Measurements from ENCODE around the gene NMRAL1. TPM values are rescaled to one million over a fixed set of nuclear protein-coding genes. Genes with fewer than 3 reads are reported as not detected.
A peak's percentile ranks its signal among the peaks of the same experiment; 100 is the strongest.

Gene NMRAL1
- total and polyA plus RNA-seq, 3 experiments from 2014 or later: 63.8 to 75.4 (median 65.8) TPM

DNA sequence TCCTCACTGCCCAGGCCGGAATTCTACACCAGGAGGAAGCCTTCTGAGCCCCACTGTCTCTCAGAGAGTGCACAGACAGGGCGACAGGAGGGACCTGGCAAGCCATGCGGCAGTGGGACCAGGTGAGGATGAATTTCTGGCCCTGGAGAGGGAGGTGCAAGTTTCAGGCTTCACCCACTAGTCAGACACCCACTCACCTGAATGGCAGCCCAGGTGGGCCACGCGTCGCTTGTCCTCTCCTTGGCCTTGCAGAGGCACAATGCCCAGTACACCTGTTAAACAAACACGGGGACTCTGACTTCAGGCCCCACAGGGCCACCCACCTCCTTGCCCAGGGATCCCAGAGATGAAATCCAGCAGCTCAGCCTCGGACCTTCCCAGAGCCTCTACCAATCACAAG lies 62.3 kb downstream of the NMRAL1 start:
- Mint-ChIP-seq H3K9me3 (no peaks in the 10 kb centered on the region), H3K4me3 (peak overlapping the region in 5 of 7 donors; percentile 10 to 37 (median 17)), H3K36me3 (peaks cover 0 to 73% (median 0%) of the 10 kb centered on the region in 3 donors), H3K27ac (peak overlapping the region; percentile 66 to 98 (median 78)), H3K4me1 (peaks cover 40 to 60% (median 55%) of the 10 kb centered on the region in 3 donors), H3K27me3 (peaks cover 0 to 2% of the 10 kb centered on the region in 2 donors)
- Histone ChIP-seq H3K27ac (ENCODE audit: low read depth, low read length) (no peak overlapping the region), H3K4me3 (ENCODE audit: low read length) (no peak overlapping the region), H3K36me3 (ENCODE audit: insufficient read depth, low read length) (peaks cover 59% of the 10 kb centered on the region), H3K4me1 (ENCODE audit: insufficient read depth, low read length) (peaks cover 47% of the 10 kb centered on the region), H3K9me3 (ENCODE audit: low read length) (no peaks in the 10 kb centered on the region), H3K27me3 (ENCODE audit: insufficient read depth, low read length, poor library complexity, severe bottlenecking) (no peaks in the 10 kb centered on the region)
- CTCF ChIA-PET: interaction anchor here (1.1 to 5.8 kb wide), 3 partner anchors 9 to 136 kb away, joined by 3 to 34 read pairs (median 3); no protein-coding TSS in a partner anchor
- POLR2A ChIA-PET: no interaction called here
- DNase-seq: peak in 1 of 5 donors; percentile 10

Other genes with a start within 250 kb of the NMRAL1 start
- not detected for gene SRL, start 232.5 kb downstream of the NMRAL1 start, total RNA-seq
- not detected for gene SRL, start 232.5 kb downstream of the NMRAL1 start, polyA plus RNA-seq
- gene TFAP4, start 201.6 kb downstream of the NMRAL1 start, total RNA-seq: 10 to 100 TPM; 43.0 to 43.8 TPM
- gene TFAP4, start 201.6 kb downstream of the NMRAL1 start, polyA plus RNA-seq: 0.92 TPM
- gene GLIS2, start 158.6 kb downstream of the NMRAL1 start, total RNA-seq: under 1 TPM; 0.13 to 0.26 TPM
- not detected for gene GLIS2, start 158.6 kb downstream of the NMRAL1 start, polyA plus RNA-seq
- 10 to 100 TPM; 66.6 to 70.2 TPM for gene PAM16, start 123.3 kb downstream of the NMRAL1 start, total RNA-seq
- 38.6 TPM for gene PAM16, start 123.3 kb downstream of the NMRAL1 start, polyA plus RNA-seq
- gene VASN, start 102.8 kb downstream of the NMRAL1 start, total RNA-seq: under 1 TPM in 1 of 2 experiments, not detected in 1; 0.31 TPM
- not detected for gene VASN, start 102.8 kb downstream of the NMRAL1 start, polyA plus RNA-seq
- 10 to 100 TPM; 92.0 to 96.3 TPM for gene CORO7, start 58.0 kb downstream of the NMRAL1 start, total RNA-seq
- gene CORO7, start 58.0 kb downstream of the NMRAL1 start, polyA plus RNA-seq: 129 TPM
- gene DNAJA3, start 48.8 kb downstream of the NMRAL1 start, total RNA-seq: 100 to 1,000 TPM; 104 to 108 TPM
- gene DNAJA3, start 48.8 kb downstream of the NMRAL1 start, polyA plus RNA-seq: 51.1 TPM
- 10 to 100 TPM; 87.5 to 95.2 TPM for gene HMOX2, start 1.8 kb upstream of the NMRAL1 start, total RNA-seq
- 178 TPM for gene HMOX2, start 1.8 kb upstream of the NMRAL1 start, polyA plus RNA-seq
- 10 to 100 TPM; 28.4 to 32.1 TPM for gene CDIP1, start 64.1 kb upstream of the NMRAL1 start, total RNA-seq
- gene CDIP1, start 64.1 kb upstream of the NMRAL1 start, polyA plus RNA-seq: 21.8 TPM
- gene C16orf96, start 81.7 kb upstream of the NMRAL1 start, total RNA-seq: under 1 TPM; 0.07 to 0.11 TPM
- gene C16orf96, start 81.7 kb upstream of the NMRAL1 start, polyA plus RNA-seq: 0.05 TPM
- gene UBALD1, start 140.3 kb upstream of the NMRAL1 start, total RNA-seq: 10 to 100 TPM; 18.7 to 22.3 TPM
- gene UBALD1, start 140.3 kb upstream of the NMRAL1 start, polyA plus RNA-seq: 4.9 TPM
- gene MGRN1, start 150.2 kb upstream of the NMRAL1 start, total RNA-seq: 10 to 100 TPM; 67.3 to 69.7 TPM
- gene MGRN1, start 150.2 kb upstream of the NMRAL1 start, polyA plus RNA-seq: 6.4 TPM
- 10 to 100 TPM; 40.6 to 47.7 TPM for gene NUDT16L1, start 218.9 kb upstream of the NMRAL1 start, total RNA-seq
- gene NUDT16L1, start 218.9 kb upstream of the NMRAL1 start, polyA plus RNA-seq: 89.2 TPM